Measurements from ENCODE around the gene C16orf92.

DNA sequence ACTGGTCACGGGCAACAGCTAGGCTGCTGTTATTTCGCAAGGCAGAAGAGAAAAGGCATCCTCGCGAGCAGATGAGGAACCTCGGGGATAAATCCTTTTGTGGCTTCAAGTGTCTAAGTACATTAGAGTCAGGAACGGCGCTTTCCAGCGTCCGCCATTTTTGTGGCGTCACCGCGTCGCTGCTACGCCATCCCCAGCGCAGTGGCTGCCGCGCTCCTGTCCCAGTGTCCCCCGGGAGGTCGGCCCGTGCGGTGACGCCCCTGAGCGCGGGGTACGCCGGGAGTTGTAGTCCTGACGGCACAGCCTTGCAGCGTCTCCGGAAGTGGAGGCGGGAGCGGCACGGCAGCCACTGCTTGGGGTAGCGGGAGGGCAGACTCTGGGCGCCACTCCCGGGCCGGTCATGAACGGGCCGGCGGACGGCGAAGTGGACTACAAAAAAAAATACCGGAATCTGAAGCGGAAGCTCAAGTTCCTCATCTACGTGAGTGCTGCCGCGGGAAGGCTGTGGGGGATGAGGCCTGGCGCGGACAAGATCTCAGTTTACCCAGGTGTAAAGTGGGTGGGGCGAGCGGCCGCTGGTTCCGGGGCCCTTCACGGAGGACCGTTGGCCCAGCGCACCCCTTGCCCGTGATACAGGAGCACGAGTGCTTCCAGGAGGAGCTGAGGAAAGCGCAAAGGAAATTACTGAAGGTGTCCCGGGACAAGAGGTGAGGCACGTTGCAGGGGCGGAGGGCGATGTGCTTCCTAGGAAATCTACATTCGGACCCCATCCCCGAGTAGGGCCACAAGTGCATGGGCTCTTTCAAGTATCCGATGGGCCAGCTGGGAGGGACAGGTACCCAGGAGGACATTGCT is 26.9 kb upstream of the C16orf92 start, which contains the start of gene INO80E:
- TF ChIP-seq, protein P1, sequence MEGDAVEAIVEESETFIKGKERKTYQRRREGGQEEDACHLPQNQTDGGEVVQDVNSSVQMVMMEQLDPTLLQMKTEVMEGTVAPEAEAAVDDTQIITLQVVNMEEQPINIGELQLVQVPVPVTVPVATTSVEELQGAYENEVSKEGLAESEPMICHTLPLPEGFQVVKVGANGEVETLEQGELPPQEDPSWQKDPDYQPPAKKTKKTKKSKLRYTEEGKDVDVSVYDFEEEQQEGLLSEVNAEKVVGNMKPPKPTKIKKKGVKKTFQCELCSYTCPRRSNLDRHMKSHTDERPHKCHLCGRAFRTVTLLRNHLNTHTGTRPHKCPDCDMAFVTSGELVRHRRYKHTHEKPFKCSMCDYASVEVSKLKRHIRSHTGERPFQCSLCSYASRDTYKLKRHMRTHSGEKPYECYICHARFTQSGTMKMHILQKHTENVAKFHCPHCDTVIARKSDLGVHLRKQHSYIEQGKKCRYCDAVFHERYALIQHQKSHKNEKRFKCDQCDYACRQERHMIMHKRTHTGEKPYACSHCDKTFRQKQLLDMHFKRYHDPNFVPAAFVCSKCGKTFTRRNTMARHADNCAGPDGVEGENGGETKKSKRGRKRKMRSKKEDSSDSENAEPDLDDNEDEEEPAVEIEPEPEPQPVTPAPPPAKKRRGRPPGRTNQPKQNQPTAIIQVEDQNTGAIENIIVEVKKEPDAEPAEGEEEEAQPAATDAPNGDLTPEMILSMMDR (conservative IDR thresholded peaks at IDR 0.05), result no peak
- TF ChIP-seq EZH2 (IDR thresholded peaks at IDR 0.05; ENCODE audit: low read depth), result no peak
